Gastroesophageal sphincter (tissue), 3 donors: ENCODE measurements around the gene PXYLP1.

ENCODE experiments used
- EP300 ChIP-seq: sonication (generic); formaldehyde crosslinking; IDR thresholded peaks from one replicate; pipeline ENCODE4 v1.6.1; 2017; ENCODE audit warnings: antibody characterized with exemption, mild to moderate bottlenecking
- POLR2A ChIP-seq, 2 donors: fragments of 450-650 bp; IDR thresholded peaks; one replicate each; pipeline ENCODE4 v1.6.1; 2017; ENCODE audit warnings: antibody characterized with exemption in 2 of 2, mild to moderate bottlenecking in 2 of 2, moderate library complexity in 1 of 2
- TF ChIP-seq, protein P1 (sequence below), 4 experiments: fragments of 200-600 bp in 2 of 4; fragments of 450-650 bp in 2 of 4; sonication (generic) in 1 of 4; IDR thresholded peaks; one replicate each; pipeline ENCODE4 v1.5.1; 2017 to 2019; ENCODE audit warnings: antibody characterized with exemption in 4 of 4, mild to moderate bottlenecking in 2 of 4, moderate library complexity in 2 of 4

DNA sequence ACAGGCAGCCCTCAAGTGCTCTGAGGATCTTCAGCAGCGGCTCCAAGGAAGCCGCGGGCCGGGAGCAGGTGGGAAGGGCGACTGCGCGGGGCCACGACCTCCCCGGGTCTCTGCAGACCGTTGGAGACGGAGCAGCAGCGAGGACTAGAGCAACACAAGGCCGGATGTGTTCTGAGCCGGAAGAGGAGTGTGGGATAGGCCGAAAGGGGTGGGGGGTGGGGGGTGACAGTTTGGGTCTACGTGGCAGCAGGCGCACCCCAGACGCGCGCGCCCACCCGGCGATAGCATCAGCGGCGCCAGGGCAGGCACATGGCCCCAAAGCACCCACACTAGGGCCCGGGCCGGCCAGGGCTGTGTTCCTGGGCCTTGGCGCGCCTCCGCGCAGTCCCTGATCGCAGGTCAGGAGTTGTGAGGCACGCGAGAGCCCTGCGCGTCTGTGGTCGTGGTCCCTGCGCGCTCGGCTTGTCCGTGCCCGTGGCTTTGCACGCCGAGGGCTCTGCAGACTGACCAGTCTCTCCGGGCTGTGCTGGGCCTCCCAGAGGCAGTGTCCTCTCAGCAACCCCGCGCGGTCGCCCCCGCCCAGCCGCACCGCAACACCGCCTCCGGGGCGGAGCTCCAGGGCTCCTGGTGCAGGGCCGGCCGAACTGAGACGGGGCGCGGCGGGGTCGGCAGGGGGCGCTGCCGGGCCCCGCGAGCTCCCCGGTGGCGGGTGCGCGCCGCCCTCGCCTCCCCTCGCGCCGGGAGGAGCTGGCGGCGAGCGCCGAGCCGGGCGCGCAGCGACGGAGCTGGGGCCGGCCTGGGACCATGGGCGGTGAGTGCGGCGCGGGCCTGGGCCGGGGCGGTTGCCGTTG lies at the start of gene PXYLP1:
- TF ChIP-seq, protein P1, sequence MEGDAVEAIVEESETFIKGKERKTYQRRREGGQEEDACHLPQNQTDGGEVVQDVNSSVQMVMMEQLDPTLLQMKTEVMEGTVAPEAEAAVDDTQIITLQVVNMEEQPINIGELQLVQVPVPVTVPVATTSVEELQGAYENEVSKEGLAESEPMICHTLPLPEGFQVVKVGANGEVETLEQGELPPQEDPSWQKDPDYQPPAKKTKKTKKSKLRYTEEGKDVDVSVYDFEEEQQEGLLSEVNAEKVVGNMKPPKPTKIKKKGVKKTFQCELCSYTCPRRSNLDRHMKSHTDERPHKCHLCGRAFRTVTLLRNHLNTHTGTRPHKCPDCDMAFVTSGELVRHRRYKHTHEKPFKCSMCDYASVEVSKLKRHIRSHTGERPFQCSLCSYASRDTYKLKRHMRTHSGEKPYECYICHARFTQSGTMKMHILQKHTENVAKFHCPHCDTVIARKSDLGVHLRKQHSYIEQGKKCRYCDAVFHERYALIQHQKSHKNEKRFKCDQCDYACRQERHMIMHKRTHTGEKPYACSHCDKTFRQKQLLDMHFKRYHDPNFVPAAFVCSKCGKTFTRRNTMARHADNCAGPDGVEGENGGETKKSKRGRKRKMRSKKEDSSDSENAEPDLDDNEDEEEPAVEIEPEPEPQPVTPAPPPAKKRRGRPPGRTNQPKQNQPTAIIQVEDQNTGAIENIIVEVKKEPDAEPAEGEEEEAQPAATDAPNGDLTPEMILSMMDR (IDR thresholded peaks at IDR 0.05), result peak in 3 of 4 experiments; percentile 73 to 86 (median 83)
- TF ChIP-seq POLR2A (IDR thresholded peaks at IDR 0.05) (peak; percentile 44 to 63), EP300 (no peak)
